BLaER1 treated with 17β-estradiol and CSF1 and Interleukin-3, amounts not matched to agents 10 nM and 100 nM (cell line): ENCODE results near the gene FKBP6.
"Not testable (repeated sequence)": the region's sequence is repeated elsewhere in the genome, so short reads cannot be mapped to it uniquely, and the experiment has no call there.

Source experiments
- H3K27ac ChIP-seq, 11 experiments: shearing (Covaris generic); formaldehyde crosslinking; 2 replicates each; pipeline ENCODE4 v1.8.1; 2022
- H3K27me3 ChIP-seq, 11 experiments: shearing (Covaris generic); formaldehyde crosslinking; 2 replicates each; pipeline ENCODE4 v1.8.1; 2022
- H3K36me3 ChIP-seq, 11 experiments: shearing (Covaris generic); formaldehyde crosslinking; 2 replicates each; pipeline ENCODE4 v1.8.1; 2022
- H3K4me1 ChIP-seq, 10 experiments: shearing (Covaris generic); formaldehyde crosslinking; 2 replicates each; pipeline ENCODE4 v1.8.1; 2022
- H3K4me2 ChIP-seq, 11 experiments: shearing (Covaris generic); formaldehyde crosslinking; 2 replicates each; pipeline ENCODE4 v1.8.1; 2022
- H3K4me3 ChIP-seq, 10 experiments: shearing (Covaris generic); formaldehyde crosslinking; 2 replicates each; pipeline ENCODE4 v1.8.1; 2022
- H3K9ac ChIP-seq, 11 experiments: shearing (Covaris generic); formaldehyde crosslinking; 2 replicates each; pipeline ENCODE4 v1.8.1; 2022
- H3K9me3 ChIP-seq, 11 experiments: shearing (Covaris generic); formaldehyde crosslinking; replicated peaks in 1 of 11; 2 replicates each; pipeline ENCODE4 v1.8.1; 2022
- H4K20me1 ChIP-seq, 11 experiments: shearing (Covaris generic); formaldehyde crosslinking; 2 replicates each; pipeline ENCODE4 v1.8.1; 2022
- Cebpa-rat ChIP-seq, 11 experiments: shearing (Covaris generic); IDR thresholded peaks; 2 replicates each; pipeline ENCODE4 v1.8.1; 2022

Gene FKBP6

DNA sequence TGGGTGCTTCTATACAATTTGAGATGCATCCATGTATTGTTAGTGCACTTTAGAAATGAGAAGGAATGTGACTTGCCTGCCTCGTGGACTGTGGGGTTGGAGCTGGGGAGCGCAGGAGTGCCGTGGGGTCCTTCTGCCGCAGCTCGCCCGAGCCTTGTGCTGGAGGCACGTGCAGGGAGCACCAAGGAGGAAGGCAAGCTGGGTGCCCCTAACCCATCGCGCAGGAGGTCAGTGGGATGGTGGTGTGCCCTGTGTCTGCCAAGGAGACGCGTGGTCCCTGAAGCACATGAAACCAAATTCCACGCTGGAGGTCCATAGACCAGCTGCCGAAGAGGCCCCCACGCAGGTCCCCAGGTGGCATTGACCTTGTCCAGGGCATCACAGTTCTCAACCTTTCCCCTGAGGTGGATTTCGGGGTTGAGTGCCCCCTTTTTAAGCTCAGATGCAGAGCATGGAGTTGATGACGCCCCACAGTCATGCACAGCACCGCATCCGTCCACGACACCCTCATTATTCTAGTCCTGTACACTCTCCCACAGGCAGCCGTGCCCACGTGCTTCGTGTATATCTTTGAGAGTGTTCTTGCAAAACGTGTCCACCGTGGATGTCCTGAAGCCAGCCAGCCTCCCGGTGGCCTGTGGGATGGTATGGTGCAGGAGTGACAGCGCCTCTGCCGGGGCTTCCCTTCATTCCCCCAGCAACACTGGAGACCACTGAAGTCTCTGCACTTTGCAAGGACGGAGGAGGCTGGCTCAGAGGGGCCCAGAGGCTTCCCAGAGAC is 35.5 kb downstream of the FKBP6 start:
- H3K27me3 ChIP-seq = no peaks in the 10 kb centered on the region; a peak in 1 of 22 replicates
- H3K4me1 ChIP-seq = peaks cover 24 to 39% (median 30%) of the 10 kb centered on the region in 10 experiments
- H3K27ac ChIP-seq = no peak overlapping the region

GRCh38 chr7:73364006-73364728 is 36.2 kb downstream of the FKBP6 start:
- no peaks in the 10 kb centered on the region for H4K20me1 ChIP-seq
- no peak overlapping the region for H3K4me3 ChIP-seq
- no peak for TF ChIP-seq Cebpa-rat (IDR thresholded peaks at IDR 0.05)
- peaks cover 19 to 42% (median 28%) of the 10 kb centered on the region in 10 experiments for H3K4me1 ChIP-seq
- no peak overlapping the region for H3K27ac ChIP-seq
- H3K4me2 ChIP-seq = 0 out of 22 replicates have a peak overlapping the region, but pooled peaks of 1 of the 11 experiments have one; percentile 7
- no peaks in the 10 kb centered on the region; a peak in 1 of 22 replicates for H3K27me3 ChIP-seq
- H3K9me3 ChIP-seq = peaks cover 0 to 6% (median 0%) of the 10 kb centered on the region in 11 experiments; a peak in 3 of 22 replicates
- no peaks in the 10 kb centered on the region for H3K36me3 ChIP-seq
- H3K9ac ChIP-seq = peak overlapping the region in 1 of 11 experiments; percentile 29; a peak in 1 of 22 replicates

More for the DNA sequence above, 35.5 kb downstream of the FKBP6 start:
- H3K9ac ChIP-seq = no peak overlapping the region
- TF ChIP-seq Cebpa-rat (IDR thresholded peaks at IDR 0.05) = no peak
- H3K4me2 ChIP-seq = 0 out of 22 replicates have a peak overlapping the region, but pooled peaks of 1 of the 11 experiments have one; percentile 7
- peaks cover 0 to 6% (median 0%) of the 10 kb centered on the region in 11 experiments; a peak in 3 of 22 replicates for H3K9me3 ChIP-seq
- H4K20me1 ChIP-seq = no peaks in the 10 kb centered on the region
- no peaks in the 10 kb centered on the region for H3K36me3 ChIP-seq
- no peak overlapping the region for H3K4me3 ChIP-seq

DNA sequence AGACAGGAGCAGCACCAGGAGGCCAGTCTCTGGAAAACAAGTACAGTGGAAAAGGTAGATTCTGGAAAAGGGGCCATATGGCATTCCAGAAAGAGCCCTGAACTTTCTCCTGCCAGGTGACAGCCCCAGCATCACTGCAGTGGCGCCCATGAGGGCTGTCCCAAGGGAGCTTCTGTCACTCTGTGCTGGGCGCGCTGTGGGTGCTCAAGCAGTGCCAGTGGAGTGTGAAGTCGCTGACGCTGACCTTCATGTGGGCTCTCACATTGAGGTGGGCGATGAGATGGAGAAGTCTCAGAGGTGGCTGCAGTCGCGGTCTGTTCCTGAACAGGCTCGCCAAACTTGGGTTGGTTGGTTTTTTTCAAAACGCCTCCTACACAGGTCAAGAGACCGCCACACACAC is 38.2 kb downstream of the FKBP6 start:
- H3K4me2 ChIP-seq = peak overlapping the region in 9 of 11 experiments; percentile 46 to 84 (median 63); a peak in 19 of 22 replicates
- no peak for TF ChIP-seq Cebpa-rat (IDR thresholded peaks at IDR 0.05)
- H3K36me3 ChIP-seq = no peaks in the 10 kb centered on the region
- H3K9me3 ChIP-seq = no peaks in the 10 kb centered on the region
- no peak overlapping the region for H3K4me3 ChIP-seq
- H3K9ac ChIP-seq = no peak overlapping the region
- no peak overlapping the region for H3K27ac ChIP-seq
- H3K4me1 ChIP-seq = peaks cover 19 to 45% (median 28%) of the 10 kb centered on the region in 10 experiments
- no peaks in the 10 kb centered on the region; a peak in 1 of 22 replicates for H3K27me3 ChIP-seq
- H4K20me1 ChIP-seq = no peaks in the 10 kb centered on the region

DNA sequence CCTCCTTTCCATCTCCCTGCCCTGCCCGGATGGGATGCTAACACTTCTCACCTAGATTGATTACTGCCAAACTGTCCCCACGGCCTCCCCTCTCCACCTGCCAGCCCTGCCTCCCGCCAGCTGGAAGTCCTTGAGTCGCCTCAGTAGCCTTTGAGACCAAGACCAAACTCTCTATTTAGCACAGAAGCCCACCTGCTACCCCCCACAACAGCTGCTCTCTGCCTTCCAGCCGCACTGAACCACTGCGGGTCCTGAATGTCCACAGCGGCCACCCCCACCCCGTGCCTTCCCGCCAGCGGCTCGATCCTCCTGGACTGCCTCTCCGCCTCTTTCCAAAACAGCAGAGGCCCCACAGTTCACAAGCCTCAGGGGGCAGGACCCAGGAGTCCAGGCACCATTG is 39.0 kb downstream of the FKBP6 start:
- Histone ChIP-seq H3K36me3 (no peaks in the 10 kb centered on the region), H3K9ac (0 out of 22 replicates have a peak overlapping the region, but pooled peaks of 1 of the 11 experiments have one; percentile 7), H4K20me1 (no peaks in the 10 kb centered on the region), H3K27ac (peak overlapping the region in 5 of 11 experiments; percentile 11 to 42 (median 35); a peak in 2 of 22 replicates), H3K4me1 (peaks cover 19 to 45% (median 26%) of the 10 kb centered on the region in 10 experiments), H3K27me3 (no peaks in the 10 kb centered on the region; a peak in 1 of 22 replicates), H3K9me3 (no peaks in the 10 kb centered on the region), H3K4me3 (no peak overlapping the region), H3K4me2 (peak overlapping the region; percentile 46 to 84 (median 62))
- TF ChIP-seq Cebpa-rat (IDR thresholded peaks at IDR 0.05) = no peak

- H3K27me3 ChIP-seq = no peaks in the 10 kb centered on the region; a peak in 1 of 22 replicates
- H3K4me3 ChIP-seq = no peak overlapping the region
- no peaks in the 10 kb centered on the region for H3K9me3 ChIP-seq
- 0 out of 22 replicates have a peak overlapping the region, but pooled peaks of 1 of the 11 experiments have one; percentile 18 for H3K4me2 ChIP-seq
- no peak overlapping the region for H3K27ac ChIP-seq
- H4K20me1 ChIP-seq = no peaks in the 10 kb centered on the region
- peaks cover 19 to 43% (median 26%) of the 10 kb centered on the region in 10 experiments for H3K4me1 ChIP-seq
- H3K9ac ChIP-seq = no peak overlapping the region; a peak in 1 of 22 replicates
- H3K36me3 ChIP-seq = no peaks in the 10 kb centered on the region
- no peak for TF ChIP-seq Cebpa-rat (IDR thresholded peaks at IDR 0.05)
These were observed 41.0 kb downstream of the FKBP6 start for GRCh38 chr7:73369009-73369408.

DNA sequence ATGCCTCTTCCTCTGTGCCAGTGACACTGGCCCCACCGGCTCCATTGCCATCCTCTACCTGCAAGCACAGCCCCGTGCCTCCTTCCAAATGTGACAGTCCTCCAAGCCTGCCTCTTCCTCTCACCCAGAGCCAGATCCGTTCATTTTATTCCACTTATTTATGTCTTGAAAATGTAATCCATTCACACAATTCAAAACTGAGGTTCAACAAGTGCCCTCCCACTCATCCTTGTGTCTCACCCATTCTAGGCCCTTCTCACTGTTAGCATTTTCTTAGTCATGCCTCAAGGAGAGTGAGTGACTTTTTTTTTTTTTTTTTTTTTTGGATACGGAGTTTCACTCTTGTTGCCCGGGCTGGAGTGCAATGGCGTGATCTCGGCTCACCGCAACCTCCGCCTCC is 41.7 kb downstream of the FKBP6 start:
- H3K27ac ChIP-seq = no peak overlapping the region
- peaks cover 19 to 38% (median 26%) of the 10 kb centered on the region in 10 experiments for H3K4me1 ChIP-seq
- H3K9ac ChIP-seq = no peak overlapping the region; a peak in 1 of 22 replicates
- H3K4me2 ChIP-seq = 0 out of 22 replicates have a peak overlapping the region, but pooled peaks of 1 of the 11 experiments have one; percentile 18
- H3K27me3 ChIP-seq = no peaks in the 10 kb centered on the region; a peak in 1 of 22 replicates
- no peak overlapping the region for H3K4me3 ChIP-seq
- H3K9me3 ChIP-seq = no peaks in the 10 kb centered on the region
- no peaks in the 10 kb centered on the region for H3K36me3 ChIP-seq
- H4K20me1 ChIP-seq = no peaks in the 10 kb centered on the region
- TF ChIP-seq Cebpa-rat (IDR thresholded peaks at IDR 0.05) = no peak

DNA sequence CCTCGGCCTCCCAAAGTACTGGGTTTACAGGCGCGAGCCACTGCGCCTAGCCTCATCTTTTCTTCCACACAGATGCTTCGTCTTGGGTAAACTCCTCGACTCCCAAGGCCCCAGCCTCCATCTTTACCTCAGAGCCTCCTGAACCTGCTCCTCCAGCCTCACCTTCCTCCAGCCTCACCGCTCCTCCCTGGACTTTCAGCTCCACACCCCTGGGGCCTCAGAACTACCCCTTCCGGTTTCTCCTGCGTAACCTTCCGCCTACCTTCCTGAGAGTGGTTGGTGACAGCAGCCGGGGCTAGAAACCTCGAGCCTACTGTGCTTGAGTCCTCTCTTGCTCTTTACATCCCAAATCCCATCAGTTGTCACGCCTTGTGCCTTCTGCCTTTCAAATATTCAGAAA is 45.8 kb downstream of the FKBP6 start:
- no peaks in the 10 kb centered on the region for H4K20me1 ChIP-seq
- no peak overlapping the region for H3K4me3 ChIP-seq
- H3K4me1 ChIP-seq = peaks cover 0 to 37% (median 7%) of the 10 kb centered on the region in 10 experiments; a peak in 15 of 20 replicates
- H3K27ac ChIP-seq = no peak overlapping the region
- peaks cover 16 to 33% (median 28%) of the 10 kb centered on the region in 11 experiments for H3K27me3 ChIP-seq
- peaks cover 0 to 13% (median 0%) of the 10 kb centered on the region in 11 experiments; a peak in 2 of 22 replicates for H3K9me3 ChIP-seq
- no peak for TF ChIP-seq Cebpa-rat (IDR thresholded peaks at IDR 0.05)
- no peak overlapping the region for H3K4me2 ChIP-seq
- H3K36me3 ChIP-seq = no peaks in the 10 kb centered on the region
- no peak overlapping the region for H3K9ac ChIP-seq

DNA sequence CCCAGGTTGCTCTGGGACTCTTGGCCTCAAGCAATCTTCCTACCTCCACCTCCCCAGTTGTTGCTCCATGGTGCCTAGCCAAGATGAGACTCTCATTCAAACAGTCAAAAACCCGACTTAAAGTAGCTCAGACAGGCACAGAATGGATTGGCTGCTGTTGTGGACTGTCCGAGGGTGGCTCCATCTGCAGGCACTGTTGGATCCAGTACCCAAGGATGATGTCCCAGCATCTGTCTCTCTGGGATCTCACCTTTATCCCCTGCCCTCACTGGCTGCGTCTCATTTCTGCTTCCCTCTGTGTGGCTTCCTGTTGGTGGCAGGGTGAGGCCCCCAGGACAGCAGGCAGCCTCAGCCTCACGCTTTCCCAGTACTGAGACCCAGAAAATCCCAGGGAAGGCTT is 48.3 kb downstream of the FKBP6 start:
- Histone ChIP-seq H3K9me3 (peaks cover 7 to 29% (median 13%) of the 10 kb centered on the region in 11 experiments; a peak in 19 of 22 replicates), H3K4me1 (peaks cover 6 to 48% (median 19%) of the 10 kb centered on the region in 10 experiments; a peak in 17 of 20 replicates), H3K4me2 (peak overlapping the region in 3 of 11 experiments; percentile 24 to 65 (median 47); a peak in 5 of 22 replicates), H3K27me3 (peaks cover 16 to 33% (median 28%) of the 10 kb centered on the region in 11 experiments)
- not testable (repeated sequence) for H3K9ac ChIP-seq, H3K4me3 ChIP-seq, H4K20me1 ChIP-seq, H3K27ac ChIP-seq, H3K36me3 ChIP-seq
